DND-41 (cell line): ENCODE results near the gene NAA80.

Experiments
- ATAC-seq: fragments of 200-7000 bp; cut with Tn5 transposase; 3 replicates; pipeline ENCODE4 v1.9.1; 2021; ENCODE audit warnings: low read depth; ENCODE audit not compliant: insufficient read depth
- DNase-seq: peaks from one replicate; pipeline ENCODE4 v3.0.0-alpha.2; 2020
- H2AFZ ChIP-seq: 2 replicates; pipeline ENCODE4 v1.6.0; 2012; ENCODE audit warnings: low read depth, low read length
- H3K27ac ChIP-seq: 2 replicates; pipeline ENCODE4 v1.5.1; 2012; ENCODE audit warnings: low read length, inconsistent platforms
- H3K27me3 ChIP-seq: fragments of 200-600 bp; sonication (generic); 2 replicates; pipeline ENCODE4 v1.6.0; 2012; ENCODE audit warnings: low read length, mild to moderate bottlenecking, inconsistent platforms; ENCODE audit not compliant: insufficient read depth, poor library complexity
- H3K36me3 ChIP-seq: 2 replicates; pipeline ENCODE4 v1.5.1; 2012; ENCODE audit warnings: low read length, inconsistent platforms; ENCODE audit not compliant: insufficient read depth
- H3K4me1 ChIP-seq: 2 replicates; pipeline ENCODE4 v1.5.1; 2012; ENCODE audit warnings: mild to moderate bottlenecking, low read length; ENCODE audit not compliant: insufficient read depth
- H3K4me2 ChIP-seq: 2 replicates; pipeline ENCODE4 v1.6.0; 2012; ENCODE audit warnings: mild to moderate bottlenecking, moderate library complexity, low read length, inconsistent platforms; ENCODE audit not compliant: insufficient read depth
- H3K4me3 ChIP-seq, 2 experiments: fragments of 200-600 bp in 1 of 2; shearing (Covaris generic) in 1 of 2; 2 replicates each; pipeline ENCODE4 v1.5.1; 2012 to 2016; ENCODE audit warnings: inconsistent platforms in 2 of 2, low read length in 2 of 2, mild to moderate bottlenecking in 2 of 2, low read depth in 1 of 2, moderate library complexity in 1 of 2
- H3K79me2 ChIP-seq: 2 replicates; pipeline ENCODE4 v1.6.0; 2012; ENCODE audit warnings: low read length, inconsistent platforms; ENCODE audit not compliant: insufficient read depth
- H3K9ac ChIP-seq: 2 replicates; pipeline ENCODE4 v1.6.0; 2012; ENCODE audit warnings: low read depth, mild to moderate bottlenecking, inconsistent platforms, low read length, moderate library complexity
- H3K9me3 ChIP-seq: 2 replicates; pipeline ENCODE4 v1.5.1; 2012; ENCODE audit warnings: low read length, moderate library complexity, mild to moderate bottlenecking, inconsistent platforms; ENCODE audit not compliant: insufficient read depth, severe bottlenecking
- H4K20me1 ChIP-seq: 2 replicates; pipeline ENCODE4 v1.6.0; 2012; ENCODE audit warnings: low read length; ENCODE audit not compliant: insufficient read depth
- CTCF ChIP-seq: IDR thresholded peaks from 2 replicates; pipeline ENCODE4 v1.5.1; 2012; ENCODE audit warnings: borderline replicate concordance, low read length, moderate library complexity, mild to moderate bottlenecking; ENCODE audit not compliant: poor library complexity, severe bottlenecking; ENCODE audit errors: extremely low read depth
- EZH2 ChIP-seq: IDR thresholded peaks from 3 replicates; pipeline ENCODE4 v1.6.1; 2012; ENCODE audit warnings: borderline replicate concordance, low read depth, mild to moderate bottlenecking, moderate library complexity, low read length, inconsistent platforms; ENCODE audit not compliant: severe bottlenecking

The NAA80 gene

GRCh38 chr3:50299638-50299928 is 378 bp upstream of the NAA80 start:
- no peaks in the 10 kb centered on the region for H3K27me3 ChIP-seq
- H3K4me1 ChIP-seq: peaks cover 28% of the 10 kb centered on the region
- no peaks in the 10 kb centered on the region for H3K9me3 ChIP-seq
- H3K9ac ChIP-seq: peak overlapping the region; percentile 92
- no peak for DNase-seq
- peak overlapping the region; percentile 83 for H3K27ac ChIP-seq
- H3K36me3 ChIP-seq: peaks cover 6% of the 10 kb centered on the region; the same call in 1 of the 2 replicates
- peaks cover 3% of the 10 kb centered on the region; the same call in 1 of the 2 replicates for H4K20me1 ChIP-seq
- no peak for TF ChIP-seq CTCF
- TF ChIP-seq EZH2: no peak
- H3K79me2 ChIP-seq: peaks cover 7% of the 10 kb centered on the region; the same call in 1 of the 2 replicates
- H2AFZ ChIP-seq: peak overlapping the region; percentile 91
- peak overlapping the region; percentile 33 to 82; a peak in 3 of 4 replicates for H3K4me3 ChIP-seq
- H3K4me2 ChIP-seq: peak overlapping the region; percentile 100
- no peak for ATAC-seq

GRCh38 chr3:50297896-50298725 is 1.1 kb downstream of the NAA80 start:
- Histone ChIP-seq H3K4me1 (peaks cover 33% of the 10 kb centered on the region), H3K79me2 (peaks cover 7% of the 10 kb centered on the region; the same call in 1 of the 2 replicates), H3K9ac (peak overlapping the region; percentile 92), H3K4me2 (peak overlapping the region; percentile 100), H3K36me3 (peaks cover 6% of the 10 kb centered on the region; the same call in 1 of the 2 replicates), H4K20me1 (peaks cover 3% of the 10 kb centered on the region; the same call in 1 of the 2 replicates), H3K9me3 (no peaks in the 10 kb centered on the region), H3K27ac (peak overlapping the region; percentile 96), H3K4me3 (peak overlapping the region; percentile 92 to 100), H3K27me3 (no peaks in the 10 kb centered on the region), H2AFZ (0 out of 2 replicates have a peak overlapping the region, but pooled peaks have one; percentile 100)
- ATAC-seq (no peak), DNase-seq (no peak)
- no peak for TF ChIP-seq EZH2
- TF ChIP-seq CTCF: no peak

GRCh38 chr3:50297384-50297775 is 1.8 kb downstream of the NAA80 start:
- DNase-seq (no peak), ATAC-seq (no peak)
- Histone ChIP-seq H3K4me1 (peaks cover 40% of the 10 kb centered on the region), H3K9ac (no peak overlapping the region), H3K9me3 (no peaks in the 10 kb centered on the region), H4K20me1 (peaks cover 3% of the 10 kb centered on the region; the same call in 1 of the 2 replicates), H3K4me3 (no peak overlapping the region), H3K36me3 (peaks cover 6% of the 10 kb centered on the region; the same call in 1 of the 2 replicates), H3K27ac (no peak overlapping the region), H3K79me2 (peaks cover 7% of the 10 kb centered on the region; the same call in 1 of the 2 replicates), H3K27me3 (no peaks in the 10 kb centered on the region), H3K4me2 (peak overlapping the region; percentile 100; the same call in 1 of the 2 replicates), H2AFZ (no peak overlapping the region)
- TF ChIP-seq CTCF: no peak
- no peak for TF ChIP-seq EZH2
